GM21529 (cell line): ENCODE results near the gene ICE1.
"Not testable (repeated sequence)": the region's sequence is repeated elsewhere in the genome, so short reads cannot be mapped to it uniquely, and the experiment has no call there.

Experiments
- ATAC-seq: cut with Tn5 transposase; IDR thresholded peaks from one replicate; pipeline ENCODE4 v1.9.1; 2021; ENCODE audit not compliant: unreplicated experiment

ICE1 gene

DNA sequence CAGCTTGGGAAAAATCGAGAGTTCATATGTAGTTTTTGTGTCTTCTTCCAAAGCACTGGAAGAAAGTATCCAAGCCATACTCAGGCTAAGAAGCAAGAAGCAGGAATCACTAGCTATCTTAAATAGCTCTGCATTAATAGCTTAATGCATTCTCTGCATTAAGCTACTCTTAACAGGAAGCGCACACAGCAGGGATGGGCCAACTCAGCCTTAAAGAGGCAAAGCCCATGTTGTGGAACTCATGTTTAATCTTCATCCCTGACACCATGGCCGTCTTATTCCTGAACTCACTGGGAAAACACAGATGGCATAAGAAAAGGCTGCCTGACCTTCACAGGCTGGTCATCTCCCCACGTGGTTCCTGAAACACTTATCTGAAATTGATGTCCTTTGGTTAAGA, 18.7 kb upstream of the ICE1 start:
- no peak for ATAC-seq

DNA sequence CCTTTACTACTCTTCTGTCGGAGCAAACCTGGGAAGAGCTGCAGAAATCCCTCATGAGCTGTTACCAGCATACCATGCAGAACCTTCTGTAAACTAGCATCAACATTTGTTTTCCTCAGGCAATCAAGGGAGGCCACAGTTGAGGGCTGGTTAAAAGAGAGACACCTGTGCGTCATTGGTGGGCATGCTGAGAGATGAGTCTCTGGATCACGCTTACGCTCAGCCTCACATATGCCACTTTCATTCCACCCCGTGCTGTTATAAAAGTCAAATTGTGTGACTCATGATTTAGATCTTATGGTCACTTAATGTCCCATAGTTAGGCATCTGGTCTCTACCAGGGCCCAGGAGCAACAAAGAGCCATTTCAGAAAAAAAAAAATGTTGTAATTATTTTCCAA, 18.1 kb upstream of the ICE1 start:
- ATAC-seq, result no peak

DNA sequence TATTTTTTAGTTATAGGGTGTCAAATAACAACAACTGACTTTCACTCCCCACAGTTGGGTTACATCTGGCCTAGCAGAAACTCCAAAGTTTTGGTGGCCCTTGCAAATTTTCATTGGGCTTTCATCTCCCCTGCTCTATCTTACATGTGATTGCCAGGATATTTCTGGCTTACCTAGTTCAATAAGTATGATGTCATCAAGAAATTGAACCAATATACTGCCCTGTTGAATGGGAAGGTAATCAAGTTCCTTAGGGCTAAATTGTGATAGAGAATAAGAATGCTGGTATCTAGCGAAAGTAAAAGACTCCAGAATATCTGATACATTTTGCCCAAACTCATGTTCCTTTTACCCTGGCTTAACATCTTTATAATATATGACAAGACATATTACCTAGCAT, 17.0 kb upstream of the ICE1 start:
- no peak for ATAC-seq

DNA sequence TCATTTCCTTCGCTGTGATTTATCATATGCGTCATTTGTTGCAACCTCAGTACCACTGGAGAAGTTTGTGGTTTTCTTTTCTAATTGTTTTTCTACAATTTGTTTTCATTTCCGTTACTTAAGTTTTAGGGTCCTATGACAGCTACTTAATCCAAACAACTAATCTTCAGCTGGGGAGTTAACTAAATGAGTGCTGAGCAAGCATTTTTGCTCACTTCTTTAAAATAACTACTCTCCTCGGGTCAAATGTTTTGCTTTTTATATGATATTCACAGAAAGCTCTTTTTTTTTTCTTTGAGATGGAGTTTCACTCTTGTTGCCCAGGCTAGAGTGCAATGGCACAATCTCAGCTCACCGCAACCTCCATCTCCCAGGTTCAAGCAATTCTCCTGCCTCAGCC, 14.6 kb upstream of the ICE1 start:
- no peak for ATAC-seq

DNA sequence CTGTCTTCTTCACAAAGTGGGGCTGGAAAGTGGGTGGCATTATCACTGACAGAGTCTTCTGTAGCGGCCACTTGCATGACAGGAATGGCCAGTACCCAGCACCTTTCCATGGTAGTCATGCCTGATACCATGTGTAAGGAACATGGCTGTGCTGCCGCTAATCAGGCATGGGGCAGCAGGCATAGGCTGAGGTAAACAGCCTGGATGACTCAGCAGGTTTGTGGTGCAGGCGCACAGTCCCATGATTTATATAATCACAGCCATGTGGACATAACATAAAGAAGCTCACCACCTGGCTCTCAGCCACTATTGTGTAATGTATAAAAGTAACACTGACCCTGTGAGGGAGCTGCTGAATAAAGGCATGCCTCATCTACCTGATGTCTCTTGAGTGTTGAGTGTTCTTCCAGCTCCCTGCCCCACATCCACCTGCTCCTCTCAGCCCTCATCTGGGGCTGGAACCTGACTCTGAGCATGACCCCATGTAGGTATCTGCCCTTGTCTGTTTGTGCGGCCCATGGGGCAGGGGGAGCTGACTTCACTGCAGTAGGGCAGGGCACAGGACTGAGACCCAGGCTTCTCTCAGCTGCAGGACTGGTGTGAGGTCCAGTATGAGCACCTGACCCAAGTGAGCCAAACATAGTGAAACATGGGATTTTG, 13.2 kb upstream of the ICE1 start:
- ATAC-seq, result no peak

GRCh38 chr5:5413856-5414255, 8.6 kb upstream of the ICE1 start:
- ATAC-seq, result not testable (repeated sequence)

DNA sequence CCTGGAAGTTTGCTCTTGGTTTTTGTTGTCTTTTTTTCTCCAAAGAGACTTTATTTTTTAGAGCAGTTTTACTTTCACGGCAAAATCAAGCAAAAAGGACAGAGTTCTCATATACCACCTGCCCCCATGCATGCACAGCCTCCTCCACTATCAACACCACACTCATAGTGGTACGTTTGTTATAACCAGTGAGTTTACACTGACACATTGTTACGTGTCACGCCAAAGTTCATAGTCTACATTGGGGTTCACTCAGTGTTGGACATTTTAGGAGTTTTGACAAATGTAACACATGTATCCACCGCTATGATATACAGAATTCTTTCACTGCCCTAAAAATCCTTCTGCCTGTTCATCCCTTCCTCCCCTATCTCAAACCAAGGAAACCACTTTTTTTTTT, 7.5 kb upstream of the ICE1 start:
- no peak for ATAC-seq

GRCh38 chr5:5416733-5417132, 5.7 kb upstream of the ICE1 start:
- ATAC-seq, result no peak

- ATAC-seq, result no peak
These were observed 4.5 kb upstream of the ICE1 start for GRCh38 chr5:5418006-5418405.

- no peak for ATAC-seq
These were observed 3.7 kb upstream of the ICE1 start for GRCh38 chr5:5418764-5419163.

GRCh38 chr5:5419291-5420210, 2.9 kb upstream of the ICE1 start:
- ATAC-seq, result no peak

DNA sequence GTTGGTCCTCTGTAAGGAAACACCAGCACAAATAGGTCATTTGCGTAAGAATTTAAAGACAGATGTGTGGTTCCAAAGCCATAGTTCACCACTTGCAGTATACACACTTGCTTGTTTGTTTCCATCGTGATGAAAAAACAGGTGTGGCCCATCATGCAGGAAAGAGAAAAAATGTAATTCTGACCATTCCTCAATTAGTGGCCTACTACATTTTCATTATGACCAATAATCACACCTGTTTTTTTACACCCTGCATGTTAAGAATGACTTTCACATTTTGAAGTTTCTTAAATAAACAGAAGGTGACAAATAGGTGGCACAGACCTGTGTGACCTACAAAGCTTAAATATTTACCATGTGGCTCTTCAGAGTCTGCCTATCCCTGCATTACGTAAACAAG, 2.2 kb upstream of the ICE1 start:
- no peak for ATAC-seq

GRCh38 chr5:5421149-5421960, 1.1 kb upstream of the ICE1 start:
- ATAC-seq, result peak; percentile 18

GRCh38 chr5:5422819-5423515, 490 bp downstream of the ICE1 start:
- ATAC-seq, result peak; percentile 7

GRCh38 chr5:5423586-5423985, 1.1 kb downstream of the ICE1 start:
- ATAC-seq, result no peak

GRCh38 chr5:5424736-5425135, 2.3 kb downstream of the ICE1 start:
- no peak for ATAC-seq

DNA sequence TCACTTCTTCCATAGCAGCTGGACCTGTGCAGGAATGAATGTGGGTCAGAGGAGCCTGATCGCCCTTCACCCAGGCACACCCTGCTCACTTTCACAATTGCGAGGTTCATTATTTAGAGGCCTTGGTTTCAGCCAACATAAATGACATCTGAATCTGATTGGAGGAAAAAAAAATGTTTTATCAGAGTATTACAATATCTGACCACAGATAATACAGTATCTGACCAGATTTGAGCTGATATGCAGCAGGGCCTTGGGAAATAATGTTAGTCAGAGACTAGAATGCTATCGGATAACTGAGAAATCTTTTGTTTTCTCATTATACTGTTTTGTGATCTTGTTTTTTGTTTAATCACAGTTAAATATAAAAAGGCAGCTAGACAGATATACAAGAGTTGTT, 7.7 kb downstream of the ICE1 start:
- no peak for ATAC-seq

GRCh38 chr5:5432020-5432707, 9.7 kb downstream of the ICE1 start:
- ATAC-seq, result no peak

- ATAC-seq, result no peak
These were observed 13.8 kb downstream of the ICE1 start for GRCh38 chr5:5436203-5436760.
